Uterus (tissue), 2 donors: ENCODE results near the gene AQR.

Experiments
- POLR2A ChIP-seq, 2 donors: fragments of 450-650 bp; IDR thresholded peaks; one replicate each; pipeline ENCODE4 v1.6.1; 2016; ENCODE audit warnings: antibody characterized with exemption in 2 of 2, mild to moderate bottlenecking in 1 of 2, moderate library complexity in 1 of 2
- TF ChIP-seq, protein P1 (sequence below), 4 experiments: fragments of 200-600 bp in 2 of 4; fragments of 450-650 bp in 2 of 4; sonication (generic) in 2 of 4; IDR thresholded peaks; one replicate each; pipeline ENCODE4 v1.5.1; 2016 to 2019; ENCODE audit warnings: antibody characterized with exemption in 4 of 4, mild to moderate bottlenecking in 2 of 4, moderate library complexity in 1 of 4

GRCh38 chr15:34818526-34818925 lies 151.0 kb downstream of the AQR start:
- TF ChIP-seq POLR2A (IDR thresholded peaks at IDR 0.05): no peak
- TF ChIP-seq, protein P1, sequence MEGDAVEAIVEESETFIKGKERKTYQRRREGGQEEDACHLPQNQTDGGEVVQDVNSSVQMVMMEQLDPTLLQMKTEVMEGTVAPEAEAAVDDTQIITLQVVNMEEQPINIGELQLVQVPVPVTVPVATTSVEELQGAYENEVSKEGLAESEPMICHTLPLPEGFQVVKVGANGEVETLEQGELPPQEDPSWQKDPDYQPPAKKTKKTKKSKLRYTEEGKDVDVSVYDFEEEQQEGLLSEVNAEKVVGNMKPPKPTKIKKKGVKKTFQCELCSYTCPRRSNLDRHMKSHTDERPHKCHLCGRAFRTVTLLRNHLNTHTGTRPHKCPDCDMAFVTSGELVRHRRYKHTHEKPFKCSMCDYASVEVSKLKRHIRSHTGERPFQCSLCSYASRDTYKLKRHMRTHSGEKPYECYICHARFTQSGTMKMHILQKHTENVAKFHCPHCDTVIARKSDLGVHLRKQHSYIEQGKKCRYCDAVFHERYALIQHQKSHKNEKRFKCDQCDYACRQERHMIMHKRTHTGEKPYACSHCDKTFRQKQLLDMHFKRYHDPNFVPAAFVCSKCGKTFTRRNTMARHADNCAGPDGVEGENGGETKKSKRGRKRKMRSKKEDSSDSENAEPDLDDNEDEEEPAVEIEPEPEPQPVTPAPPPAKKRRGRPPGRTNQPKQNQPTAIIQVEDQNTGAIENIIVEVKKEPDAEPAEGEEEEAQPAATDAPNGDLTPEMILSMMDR (IDR thresholded peaks at IDR 0.05): no peak
